Measurements from ENCODE around the gene PLK1.
"Not testable (repeated sequence)": the region's sequence is repeated elsewhere in the genome, so short reads cannot be mapped to it uniquely, and the experiment has no call there.

PLK1 gene

GRCh38 chr16:23706439-23706838, 27.8 kb downstream of the PLK1 start:
- in situ Hi-C loops (cut with MboI; ENCODE audit: low sequenced_read_pairs), result no loop called here

GRCh38 chr16:23709536-23709935, 30.8 kb downstream of the PLK1 start:
- in situ Hi-C loops (cut with MboI; ENCODE audit: low sequenced_read_pairs), result no loop called here

- in situ Hi-C loops (cut with MboI; ENCODE audit: low sequenced_read_pairs), result no loop called here
Measured at GRCh38 chr16:23710008-23710407, 31.3 kb downstream of the PLK1 start.

GRCh38 chr16:23710504-23710903, 31.8 kb downstream of the PLK1 start:
- in situ Hi-C loops (cut with MboI; ENCODE audit: low sequenced_read_pairs), result no loop called here

GRCh38 chr16:23711785-23712184, 33.1 kb downstream of the PLK1 start:
- in situ Hi-C loops (cut with MboI; ENCODE audit: low sequenced_read_pairs), result no loop called here

- in situ Hi-C loops (cut with MboI; ENCODE audit: low sequenced_read_pairs), result no loop called here
Measured at GRCh38 chr16:23712976-23713375, 34.3 kb downstream of the PLK1 start, which contains the start of gene ERN2. TSS of gene ERN2 (minus strand) at chr16:23713222. CDS start at chr16:23713187, 35 bp downstream.

GRCh38 chr16:23716484-23716883, 37.8 kb downstream of the PLK1 start:
- in situ Hi-C loops (cut with MboI; ENCODE audit: low sequenced_read_pairs), result no loop called here

GRCh38 chr16:23722613-23723240, 44.0 kb downstream of the PLK1 start:
- in situ Hi-C loops (cut with MboI; ENCODE audit: low sequenced_read_pairs), result not testable (repeated sequence)

- in situ Hi-C loops (cut with MboI; ENCODE audit: low sequenced_read_pairs), result no loop called here
Measured at GRCh38 chr16:23724096-23724784, 45.6 kb downstream of the PLK1 start.

GRCh38 chr16:23724785-23725131, 46.1 kb downstream of the PLK1 start:
- in situ Hi-C loops (cut with MboI; ENCODE audit: low sequenced_read_pairs), result loop anchor here (25.0 kb wide), 1 partner anchor 538 kb away; the partner anchor contains the start of gene CACNG3

- in situ Hi-C loops (cut with MboI; ENCODE audit: low sequenced_read_pairs), result loop anchor here (25.0 kb wide), 1 partner anchor 536 kb away; the partner anchor contains the start of gene CACNG3
Measured at GRCh38 chr16:23726710-23727109, 48.0 kb downstream of the PLK1 start.

GRCh38 chr16:23728112-23728477, 49.4 kb downstream of the PLK1 start:
- in situ Hi-C loops (cut with MboI; ENCODE audit: low sequenced_read_pairs), result loop anchor here (25.0 kb wide), 1 partner anchor 534 kb away; the partner anchor contains the start of gene CACNG3

- in situ Hi-C loops (cut with MboI; ENCODE audit: low sequenced_read_pairs), result loop anchor here (10.0 to 25.0 kb wide), 2 partner anchors 533 to 775 kb away; partner anchors contain the start of gene CACNG3
Measured at GRCh38 chr16:23729503-23730424, 51.1 kb downstream of the PLK1 start.

- in situ Hi-C loops (cut with MboI; ENCODE audit: low sequenced_read_pairs), result loop anchor here (10.0 to 25.0 kb wide), 2 partner anchors 528 to 770 kb away; partner anchors contain the start of gene CACNG3
Measured at GRCh38 chr16:23734176-23734893, 55.6 kb downstream of the PLK1 start.

GRCh38 chr16:23737423-23738028, 58.8 kb downstream of the PLK1 start:
- in situ Hi-C loops (cut with MboI; ENCODE audit: low sequenced_read_pairs), result loop anchor here (10.0 to 25.0 kb wide), 2 partner anchors 525 to 767 kb away; partner anchors contain the start of gene CACNG3

- in situ Hi-C loops (cut with MboI; ENCODE audit: low sequenced_read_pairs), result loop anchor here (10.0 to 25.0 kb wide), 2 partner anchors 523 to 765 kb away; partner anchors contain the start of gene CACNG3
Measured at GRCh38 chr16:23739516-23739915, 60.8 kb downstream of the PLK1 start.

Data from HL-60/S4 (cell line).